NCI-H82 treated with DMSO at 0.1 percent for 48 hours (cell line): ENCODE data around the gene KIAA1671.

Source experiments
- DNase-seq: peaks from one replicate; lab custom pipeline; 2025; ENCODE audit not compliant: unreplicated experiment; lab: John Stamatoyannopoulos, UW

The KIAA1671 gene

GRCh38 chr22:25061605-25062376 lies 109.3 kb downstream of the KIAA1671 start:
- DNase-seq, result no peak

- no peak for DNase-seq
Measured at GRCh38 chr22:25062386-25063085, 110.0 kb downstream of the KIAA1671 start.

- DNase-seq, result no peak
Measured at GRCh38 chr22:25064894-25065560, 112.5 kb downstream of the KIAA1671 start.

- DNase-seq, result no peak
Measured at GRCh38 chr22:25066861-25067435, 114.4 kb downstream of the KIAA1671 start.

GRCh38 chr22:25067851-25068421 lies 115.4 kb downstream of the KIAA1671 start:
- DNase-seq, result no peak

- DNase-seq, result no peak
Measured at GRCh38 chr22:25068707-25069106, 116.2 kb downstream of the KIAA1671 start.

GRCh38 chr22:25069426-25069757 lies 116.9 kb downstream of the KIAA1671 start:
- no peak for DNase-seq

- DNase-seq, result no peak
Measured at GRCh38 chr22:25069758-25070481, 117.4 kb downstream of the KIAA1671 start.

GRCh38 chr22:25070956-25071355 lies 118.4 kb downstream of the KIAA1671 start:
- no peak for DNase-seq

GRCh38 chr22:25071720-25072119 lies 119.2 kb downstream of the KIAA1671 start:
- DNase-seq, result no peak

GRCh38 chr22:25072406-25072805 lies 119.9 kb downstream of the KIAA1671 start:
- DNase-seq, result no peak

GRCh38 chr22:25076336-25076735 lies 123.8 kb downstream of the KIAA1671 start:
- no peak for DNase-seq

- no peak for DNase-seq
Measured at GRCh38 chr22:25077056-25077455, 124.5 kb downstream of the KIAA1671 start.

- no peak for DNase-seq
Measured at GRCh38 chr22:25077964-25078363, 125.4 kb downstream of the KIAA1671 start.

- DNase-seq, result no peak
Measured at GRCh38 chr22:25078591-25078990, 126.1 kb downstream of the KIAA1671 start.

- no peak for DNase-seq
Measured at GRCh38 chr22:25080855-25081254, 128.3 kb downstream of the KIAA1671 start.

GRCh38 chr22:25081409-25081824 lies 128.9 kb downstream of the KIAA1671 start:
- peak; percentile 13 for DNase-seq

- DNase-seq, result no peak
Measured at GRCh38 chr22:25082096-25082495, 129.6 kb downstream of the KIAA1671 start.

GRCh38 chr22:25083056-25083806 lies 130.7 kb downstream of the KIAA1671 start:
- no peak for DNase-seq

GRCh38 chr22:25083807-25084200 lies 131.3 kb downstream of the KIAA1671 start:
- no peak for DNase-seq
